CD4-positive, alpha-beta T cell treated with Interleukin-6 at 100 ng/mL for 8 hours (primary cell): ENCODE results near the gene WNK2.
"Not testable (repeated sequence)": the region's sequence is repeated elsewhere in the genome, so short reads cannot be mapped to it uniquely, and the experiment has no call there.

Source experiments
- DNase-seq: peaks from one replicate; pipeline ENCODE4 v3.0.0-alpha.2; 2020; ENCODE audit warnings: mixed read lengths, low spot score

WNK2 gene

DNA sequence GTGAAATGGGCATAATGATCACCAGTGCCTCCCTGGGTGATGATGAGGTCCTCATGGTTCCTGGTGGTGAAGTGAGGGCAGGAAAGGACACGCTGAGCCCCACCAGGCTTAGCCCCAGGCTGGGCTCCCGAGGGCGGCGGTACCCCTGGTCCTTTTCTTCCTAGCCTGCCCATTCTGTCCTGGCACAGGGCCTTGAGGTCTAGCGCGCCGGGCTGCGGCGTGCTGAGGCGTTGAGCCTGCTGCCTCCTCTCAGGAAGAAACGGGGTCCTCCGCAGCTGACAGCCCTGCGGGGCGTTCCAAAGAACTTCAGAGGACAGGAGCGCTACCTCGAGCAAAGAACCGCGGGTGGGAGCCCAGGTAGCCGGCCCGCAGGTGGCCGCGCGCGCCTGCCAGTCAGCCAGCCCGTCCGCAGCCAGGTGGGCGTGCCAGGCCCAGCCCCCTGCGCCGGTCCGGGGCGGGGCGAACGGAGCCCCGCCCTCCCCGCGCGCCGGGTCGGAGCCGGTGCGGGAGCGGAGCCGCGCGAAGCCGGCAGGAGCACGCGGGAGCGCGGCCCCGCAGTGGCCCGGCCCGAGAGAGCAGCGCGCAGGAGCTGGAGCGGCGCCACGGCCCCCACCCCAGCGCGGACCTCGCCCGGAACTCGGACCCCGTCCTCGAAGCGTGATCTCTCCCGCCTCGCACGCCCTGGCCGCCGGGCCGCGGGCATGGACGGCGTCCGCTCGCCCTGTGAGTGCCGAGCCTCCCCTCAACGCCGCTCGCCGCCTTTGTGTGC, at the start of gene WNK2:
TSS of gene WNK2 (plus strand) at position 477 of the 769 bp plus-strand sequence. CDS start 791 bp downstream, outside the sequence.
- DNase-seq, result peak; percentile 12

DNA sequence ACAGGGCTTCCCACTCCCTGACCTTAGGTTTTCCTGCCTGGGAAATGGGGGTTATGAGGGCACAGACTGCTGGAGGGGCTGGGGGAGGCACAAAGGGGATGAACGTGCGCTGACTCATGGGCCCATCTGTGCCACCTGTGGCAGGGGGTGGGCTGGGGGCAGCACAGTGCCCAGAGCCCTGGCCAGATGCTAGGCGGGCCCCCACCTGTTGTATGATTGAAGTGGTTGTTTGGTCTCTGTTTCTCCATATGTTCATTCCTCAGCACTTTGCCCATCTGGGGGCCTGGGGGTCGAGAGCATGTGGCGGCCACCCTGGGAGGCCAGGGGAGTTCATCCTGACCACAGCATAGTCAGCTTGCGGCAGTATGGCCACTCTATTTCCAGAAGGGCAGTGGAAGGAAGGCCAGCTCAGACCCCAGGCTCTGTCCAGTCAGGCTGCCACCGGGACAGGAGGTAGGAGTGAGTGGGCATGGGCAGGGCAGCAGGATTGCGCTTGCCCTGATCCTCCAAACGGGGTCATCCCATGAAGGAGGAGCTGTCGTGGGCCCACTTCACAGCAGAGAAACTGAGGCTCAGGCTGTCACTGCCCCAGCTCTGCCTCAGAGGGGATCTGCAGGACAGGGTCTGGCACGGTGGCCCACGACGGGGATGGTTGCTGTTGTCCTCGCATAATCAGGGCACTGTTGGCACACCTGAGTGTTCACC, 49.0 kb upstream of the WNK2 start:
- DNase-seq, result no peak

GRCh38 chr9:93136011-93136440, 47.9 kb upstream of the WNK2 start:
- no peak for DNase-seq

DNA sequence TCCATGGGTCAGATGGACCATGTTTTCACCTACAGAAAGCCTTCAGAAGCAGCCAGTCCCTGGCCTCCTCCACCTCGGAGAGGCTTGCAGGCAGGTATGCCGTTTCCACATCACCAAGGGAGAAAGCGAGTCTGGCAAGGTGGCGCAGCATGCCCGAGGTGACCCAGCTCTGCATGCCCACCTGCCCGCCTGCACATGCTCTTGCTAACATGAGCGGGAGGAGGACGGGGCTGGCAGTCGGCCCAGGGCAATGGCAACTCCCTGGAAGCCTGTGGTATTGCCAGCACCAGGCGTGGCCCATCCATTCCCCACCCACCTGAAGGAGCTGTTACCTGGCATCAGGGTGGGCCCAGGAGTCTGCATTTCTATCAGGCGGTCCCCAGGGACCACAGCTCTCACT, 46.6 kb upstream of the WNK2 start:
- no peak for DNase-seq

- DNase-seq, result no peak
Measured at GRCh38 chr9:93138171-93138764, 45.7 kb upstream of the WNK2 start.

DNA sequence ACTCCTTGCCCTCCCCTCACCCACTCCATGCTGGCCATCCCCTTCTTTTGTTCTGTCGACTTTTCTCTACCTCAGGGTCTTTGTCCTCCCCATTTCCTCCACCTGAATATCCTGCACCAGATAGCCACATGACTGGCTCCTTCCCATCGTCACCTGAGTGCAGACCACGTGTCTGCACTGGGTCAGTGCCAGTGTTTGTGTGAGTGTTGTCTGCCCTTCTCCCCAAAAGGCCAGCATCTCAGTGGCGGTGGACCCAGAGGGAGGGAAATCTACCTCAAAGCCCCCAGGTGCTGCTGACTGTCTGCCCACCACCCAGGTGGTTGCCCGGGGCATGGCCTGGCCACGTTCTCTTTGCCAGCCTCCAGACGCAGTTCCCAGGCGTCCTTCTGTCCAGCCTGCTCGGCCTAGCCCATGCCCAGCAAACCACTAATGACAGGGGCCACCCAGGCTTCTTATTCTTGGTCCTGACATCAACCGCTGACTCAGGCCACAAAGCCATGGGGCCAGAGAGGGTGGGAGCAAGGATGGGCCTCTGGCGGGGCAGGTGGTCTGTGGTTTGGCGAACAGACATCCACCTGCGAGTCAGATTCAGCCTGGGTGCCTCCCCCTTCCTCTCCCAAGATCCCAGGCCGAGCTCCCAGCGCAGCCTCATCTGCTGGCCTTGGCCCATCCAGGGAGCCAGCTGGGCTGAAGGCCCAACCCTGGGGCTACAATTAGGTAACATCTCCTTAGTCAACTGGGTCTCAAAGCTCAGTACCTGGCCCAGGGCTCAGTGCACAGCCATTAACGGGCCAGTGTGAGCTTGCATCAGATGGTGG, 44.4 kb upstream of the WNK2 start:
- DNase-seq, result no peak

- DNase-seq, result no peak
Measured at GRCh38 chr9:93141771-93142483, 42.0 kb upstream of the WNK2 start.

DNA sequence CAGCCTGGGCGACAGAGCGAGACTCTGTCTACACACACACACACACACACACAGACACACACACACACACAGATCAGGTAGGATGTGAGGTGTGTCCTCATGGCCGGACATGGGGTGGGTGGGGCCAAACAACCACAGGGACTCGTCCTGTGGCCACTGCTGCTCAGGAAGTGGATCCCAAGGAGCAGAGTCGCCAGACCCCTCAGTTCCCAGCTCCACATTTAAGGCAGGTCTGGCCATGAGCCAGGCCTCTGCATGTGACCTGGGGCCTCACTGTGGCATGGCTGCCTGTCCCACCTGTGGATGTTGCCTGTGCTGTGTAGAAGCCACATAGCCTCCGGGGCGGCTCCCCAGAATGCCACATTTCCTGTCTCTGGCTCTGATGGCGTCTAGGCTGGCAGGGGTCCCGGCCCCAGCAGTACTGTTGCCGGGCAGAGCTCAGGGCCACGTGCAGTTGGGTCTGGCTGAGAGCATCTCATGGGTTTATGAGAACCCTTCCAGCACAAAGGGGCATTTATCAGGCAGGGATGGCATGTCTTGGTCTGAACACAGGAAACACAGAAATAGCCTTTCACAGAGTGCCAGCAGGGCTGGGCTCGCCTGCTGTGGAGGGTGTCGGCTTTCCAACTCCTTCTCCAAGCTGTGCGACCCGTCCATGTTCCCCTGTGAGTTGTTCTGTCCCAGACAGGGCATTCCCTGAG, 40.0 kb upstream of the WNK2 start:
- peak; percentile 80 for DNase-seq

DNA sequence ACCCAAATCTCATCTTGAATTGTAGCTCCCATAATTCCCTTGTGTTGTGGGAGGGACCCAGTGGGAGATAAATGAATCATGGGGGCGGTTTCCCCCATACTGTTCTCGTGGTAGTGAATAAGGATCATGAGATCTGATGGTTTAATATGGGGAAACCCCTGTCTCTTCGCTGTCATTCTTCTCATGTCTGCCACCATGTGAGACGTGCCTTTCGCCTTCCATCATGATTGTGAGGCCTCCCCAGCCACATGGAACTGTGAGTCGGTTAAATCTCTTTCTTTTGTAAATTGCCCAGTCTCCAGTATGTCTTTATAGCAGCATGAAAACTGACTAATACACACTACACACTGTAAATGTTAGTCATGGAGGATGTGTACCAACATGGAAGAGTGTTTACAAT, 37.2 kb upstream of the WNK2 start:
- not testable (repeated sequence) for DNase-seq

- no peak for DNase-seq
Measured at GRCh38 chr9:93147632-93148031, 36.3 kb upstream of the WNK2 start.

- no peak for DNase-seq
Measured at GRCh38 chr9:93148721-93149120, 35.2 kb upstream of the WNK2 start.

- no peak for DNase-seq
Measured at GRCh38 chr9:93149361-93149760, 34.6 kb upstream of the WNK2 start.

- no peak for DNase-seq
Measured at GRCh38 chr9:93151097-93151784, 32.7 kb upstream of the WNK2 start.

GRCh38 chr9:93154293-93154903, 29.5 kb upstream of the WNK2 start:
- DNase-seq, result no peak

DNA sequence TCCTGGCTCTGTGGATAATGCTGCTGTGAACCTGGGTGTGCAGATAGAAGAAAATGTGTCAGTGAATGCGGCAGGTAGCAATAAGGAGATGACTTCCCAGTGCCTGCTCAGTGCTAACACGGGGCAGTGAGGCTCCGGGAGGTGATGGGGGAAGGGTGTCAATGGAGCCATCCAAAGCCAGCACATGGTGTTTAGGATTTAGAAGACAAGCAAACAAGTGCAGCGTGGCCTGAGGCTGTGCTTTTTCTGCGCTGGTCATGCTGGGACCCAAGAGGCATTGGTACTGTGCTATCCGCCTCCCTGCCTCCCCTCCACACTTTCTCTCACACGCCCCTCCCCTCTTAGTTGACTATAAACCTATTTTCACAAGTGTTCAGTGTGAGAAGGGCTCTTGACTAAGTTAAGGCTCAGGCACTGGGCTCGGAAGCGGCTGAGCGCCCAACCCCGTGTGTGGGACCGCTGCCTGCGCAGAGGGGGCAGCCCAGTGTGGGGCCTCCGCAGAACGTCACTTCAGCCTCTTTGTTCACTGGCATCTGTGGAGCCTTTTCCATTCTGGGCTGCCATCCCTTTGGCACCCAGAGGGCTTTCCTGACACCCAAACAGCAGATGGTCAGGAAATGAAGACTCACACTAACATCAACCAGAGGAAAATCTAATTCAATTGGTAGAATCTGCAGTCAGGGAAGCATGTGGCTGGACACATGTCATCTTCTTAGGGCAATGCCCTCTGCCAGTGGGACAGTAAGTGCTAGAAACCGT, 28.0 kb upstream of the WNK2 start:
- DNase-seq, result no peak

DNA sequence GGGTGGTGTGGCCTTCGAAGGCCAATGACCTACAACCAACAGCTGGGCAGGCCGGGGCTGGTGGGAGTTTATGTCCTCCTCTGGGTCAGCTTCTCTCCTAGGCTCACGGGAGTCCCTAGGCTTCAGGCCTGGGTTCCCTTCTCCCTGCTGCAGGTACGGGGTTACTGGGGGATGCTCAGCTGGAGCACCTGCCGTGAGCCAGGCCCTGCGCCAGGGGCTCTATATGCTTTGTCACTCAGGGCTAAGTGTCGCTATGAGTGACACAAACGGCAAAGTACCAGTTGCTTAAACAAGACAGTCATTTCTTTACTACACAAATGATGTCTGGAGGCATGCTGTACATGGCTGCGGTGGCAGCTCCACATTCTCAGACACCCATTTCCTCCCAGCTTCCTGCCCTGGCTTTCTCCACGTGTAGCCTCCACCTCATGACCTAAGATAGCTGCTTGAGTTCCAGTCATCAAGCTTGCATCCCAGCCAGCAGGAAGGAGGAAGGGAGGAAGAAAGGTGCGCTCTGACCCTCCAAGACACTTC, 27.4 kb upstream of the WNK2 start:
- no peak for DNase-seq

GRCh38 chr9:93159601-93160471, 24.1 kb upstream of the WNK2 start:
- DNase-seq, result peak; percentile 59
